ENCODE measurements around the gene DCAF10. TPM values are rescaled to one million over a fixed set of nuclear protein-coding genes. Genes with fewer than 3 reads are reported as not detected.

Gene DCAF10
- total RNA-seq, 1 experiment from 2014 or later = 5.7 TPM

- H3K36me3 Mint-ChIP-seq (ENCODE audit: insufficient read depth, unreplicated experiment) = peaks cover 15% of the 10 kb centered on the region
- no peaks in the 10 kb centered on the region for H3K27me3 Mint-ChIP-seq (ENCODE audit: unreplicated experiment)
- peak overlapping the region; percentile 75 for H3K4me3 Mint-ChIP-seq (ENCODE audit: low read depth, unreplicated experiment)
- H3K9me3 Mint-ChIP-seq (ENCODE audit: low read depth, unreplicated experiment) = no peaks in the 10 kb centered on the region
- TF ChIP-seq, protein P1, sequence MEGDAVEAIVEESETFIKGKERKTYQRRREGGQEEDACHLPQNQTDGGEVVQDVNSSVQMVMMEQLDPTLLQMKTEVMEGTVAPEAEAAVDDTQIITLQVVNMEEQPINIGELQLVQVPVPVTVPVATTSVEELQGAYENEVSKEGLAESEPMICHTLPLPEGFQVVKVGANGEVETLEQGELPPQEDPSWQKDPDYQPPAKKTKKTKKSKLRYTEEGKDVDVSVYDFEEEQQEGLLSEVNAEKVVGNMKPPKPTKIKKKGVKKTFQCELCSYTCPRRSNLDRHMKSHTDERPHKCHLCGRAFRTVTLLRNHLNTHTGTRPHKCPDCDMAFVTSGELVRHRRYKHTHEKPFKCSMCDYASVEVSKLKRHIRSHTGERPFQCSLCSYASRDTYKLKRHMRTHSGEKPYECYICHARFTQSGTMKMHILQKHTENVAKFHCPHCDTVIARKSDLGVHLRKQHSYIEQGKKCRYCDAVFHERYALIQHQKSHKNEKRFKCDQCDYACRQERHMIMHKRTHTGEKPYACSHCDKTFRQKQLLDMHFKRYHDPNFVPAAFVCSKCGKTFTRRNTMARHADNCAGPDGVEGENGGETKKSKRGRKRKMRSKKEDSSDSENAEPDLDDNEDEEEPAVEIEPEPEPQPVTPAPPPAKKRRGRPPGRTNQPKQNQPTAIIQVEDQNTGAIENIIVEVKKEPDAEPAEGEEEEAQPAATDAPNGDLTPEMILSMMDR (IDR thresholded peaks at IDR 0.05; ENCODE audit: unreplicated experiment) = no peak
- no peaks in the 10 kb centered on the region for H3K4me1 Mint-ChIP-seq (ENCODE audit: low read depth, unreplicated experiment)
- no peak overlapping the region for H3K27ac Mint-ChIP-seq (ENCODE audit: unreplicated experiment)
- intact Hi-C loops (cut with micrococcal nuclease; ENCODE audit: unreplicated experiment) = no loop called here
- DNase-seq = no peak
- CTCF ChIA-PET = interaction anchor here (0.7 kb wide), 1 partner anchor 186 kb away, joined by 3 read pairs; no protein-coding TSS in a partner anchor
- no TSS peak for BruUV-seq (replicated peaks)
Observed at GRCh38 chr9:37752642-37753488, 47.7 kb upstream of the DCAF10 start.

DNA sequence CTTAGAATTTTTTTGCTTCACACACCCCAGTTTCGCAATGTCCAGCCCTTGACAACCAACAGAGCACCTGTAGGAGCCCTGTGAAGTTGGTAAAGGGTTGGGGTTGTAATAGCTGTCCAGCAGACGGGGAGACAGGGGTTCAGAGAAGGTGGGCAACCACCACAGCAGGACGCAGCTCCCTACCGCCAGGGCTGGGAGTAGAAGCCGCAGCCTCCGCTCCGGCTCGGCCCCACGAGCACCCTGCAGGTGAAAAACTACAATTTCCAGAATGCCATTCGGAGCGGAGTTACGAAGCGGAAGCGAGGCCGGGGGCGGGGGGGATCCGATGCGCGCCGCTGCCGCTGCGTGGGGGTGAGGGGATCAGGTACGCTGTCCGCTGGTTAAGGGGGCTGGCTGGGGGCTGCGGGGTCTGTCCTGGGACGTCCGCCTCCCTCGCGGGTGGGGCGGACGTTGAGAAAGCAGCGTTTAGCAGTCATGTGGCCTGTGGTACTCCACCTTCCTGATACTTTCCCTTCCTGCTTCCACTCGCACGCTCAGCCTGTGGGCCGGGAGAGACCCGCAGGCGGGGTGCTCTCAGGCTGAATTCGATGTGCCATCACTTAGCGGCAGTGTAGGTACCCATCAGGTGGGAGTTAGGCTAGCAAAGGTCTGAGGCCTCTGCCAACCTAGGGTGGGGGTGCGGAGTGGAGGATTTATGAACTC lies 47.0 kb upstream of the DCAF10 start, which contains the start of gene TRMT10B:
TRMT10B (plus strand) TSS at position 317 of the 702 bp plus-strand sequence. CDS start 8,127 bp downstream, outside the sequence.
- CTCF ChIA-PET = interaction anchor here (0.7 kb wide), 1 partner anchor 185 kb away, joined by 3 read pairs; no protein-coding TSS in a partner anchor
- H3K4me3 Mint-ChIP-seq (ENCODE audit: low read depth, unreplicated experiment) = peak within 1 kb of the TSS; percentile 75
- intact Hi-C loops (cut with micrococcal nuclease; ENCODE audit: unreplicated experiment) = no loop called here
- DNase-seq = peak; percentile 35
- no peaks in the 10 kb centered on the region for H3K4me1 Mint-ChIP-seq (ENCODE audit: low read depth, unreplicated experiment)
- H3K27ac Mint-ChIP-seq (ENCODE audit: unreplicated experiment) = peak within 1 kb of the TSS; percentile 47
- BruUV-seq (replicated peaks) = TSS peak; percentile 79
- TF ChIP-seq, protein P1 (IDR thresholded peaks at IDR 0.05; ENCODE audit: unreplicated experiment) = no peak
- H3K27me3 Mint-ChIP-seq (ENCODE audit: unreplicated experiment) = no peaks in the 10 kb centered on the region
- peaks cover 15% of the 10 kb centered on the region for H3K36me3 Mint-ChIP-seq (ENCODE audit: insufficient read depth, unreplicated experiment)
- no peaks in the 10 kb centered on the region for H3K9me3 Mint-ChIP-seq (ENCODE audit: low read depth, unreplicated experiment)

DNA sequence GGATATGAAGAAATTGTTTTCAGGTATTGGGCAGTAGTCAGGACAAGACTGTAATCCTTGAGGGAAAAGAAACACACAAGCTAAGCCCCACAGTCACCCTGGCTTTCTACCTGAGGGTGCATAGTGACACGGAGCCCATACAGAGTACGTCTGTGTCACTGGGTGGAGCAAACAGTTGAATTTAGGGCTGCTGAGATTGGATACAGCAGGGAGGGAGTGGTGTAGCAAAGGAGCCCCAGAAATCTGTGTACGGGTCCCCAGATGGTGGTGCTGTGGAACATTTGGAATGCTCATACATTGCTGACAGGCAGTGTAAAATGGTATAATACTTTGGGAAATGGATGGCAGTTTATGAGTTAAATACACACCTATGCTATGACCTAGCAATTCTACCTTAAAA lies 41.9 kb upstream of the DCAF10 start:
- Mint-ChIP-seq H3K9me3 (ENCODE audit: low read depth, unreplicated experiment) (no peaks in the 10 kb centered on the region), H3K36me3 (ENCODE audit: insufficient read depth, unreplicated experiment) (peaks cover 5% of the 10 kb centered on the region), H3K4me1 (ENCODE audit: low read depth, unreplicated experiment) (no peaks in the 10 kb centered on the region), H3K27me3 (ENCODE audit: unreplicated experiment) (no peaks in the 10 kb centered on the region), H3K4me3 (ENCODE audit: low read depth, unreplicated experiment) (no peak overlapping the region), H3K27ac (ENCODE audit: unreplicated experiment) (no peak overlapping the region)
- CTCF ChIA-PET = no interaction called here
- no peak for DNase-seq
- intact Hi-C loops (cut with micrococcal nuclease; ENCODE audit: unreplicated experiment) = no loop called here
- BruUV-seq (replicated peaks) = no TSS peak
- TF ChIP-seq, protein P1 (IDR thresholded peaks at IDR 0.05; ENCODE audit: unreplicated experiment) = no peak

DNA sequence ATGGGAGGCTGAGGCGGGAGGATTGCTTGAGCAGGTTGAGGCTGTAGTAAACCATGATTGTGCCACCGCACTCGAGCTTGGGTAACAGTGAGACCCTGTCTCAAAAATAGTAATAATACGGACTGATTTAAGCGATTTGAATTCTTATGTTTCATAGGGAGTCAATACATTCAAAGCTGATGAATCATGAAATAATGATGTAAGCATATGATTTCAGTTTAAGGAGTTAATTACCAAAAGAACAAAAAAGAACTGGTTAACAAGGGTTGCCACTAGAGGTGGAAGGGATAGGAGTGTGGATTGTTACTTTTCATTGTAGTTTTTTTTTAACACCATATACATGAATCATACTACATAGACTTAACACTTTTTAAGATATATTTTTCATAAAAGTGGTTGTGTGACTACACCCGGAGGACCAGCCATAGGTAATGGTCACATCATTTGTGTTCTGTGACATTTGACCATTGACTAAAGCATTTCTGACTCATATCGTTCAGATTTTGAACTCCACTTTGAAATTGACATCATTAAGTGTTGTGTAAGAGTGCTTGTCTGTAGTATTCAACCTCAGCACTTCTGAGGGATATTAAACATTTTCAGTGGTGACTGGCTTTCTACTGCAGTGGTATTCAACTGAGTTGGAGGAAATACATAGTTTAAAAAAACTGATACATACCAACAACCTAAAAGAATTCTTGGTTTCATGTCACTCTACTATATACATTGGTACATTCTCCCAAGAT lies 40.0 kb upstream of the DCAF10 start:
- intact Hi-C loops (cut with micrococcal nuclease; ENCODE audit: unreplicated experiment) = no loop called here
- no peaks in the 10 kb centered on the region for H3K4me1 Mint-ChIP-seq (ENCODE audit: low read depth, unreplicated experiment)
- no peaks in the 10 kb centered on the region for H3K27me3 Mint-ChIP-seq (ENCODE audit: unreplicated experiment)
- CTCF ChIA-PET = no interaction called here
- TF ChIP-seq, protein P1 (IDR thresholded peaks at IDR 0.05; ENCODE audit: unreplicated experiment) = no peak
- BruUV-seq (replicated peaks) = no TSS peak
- H3K9me3 Mint-ChIP-seq (ENCODE audit: low read depth, unreplicated experiment) = no peaks in the 10 kb centered on the region
- no peak overlapping the region for H3K27ac Mint-ChIP-seq (ENCODE audit: unreplicated experiment)
- H3K36me3 Mint-ChIP-seq (ENCODE audit: insufficient read depth, unreplicated experiment) = no peaks in the 10 kb centered on the region
- DNase-seq = no peak
- H3K4me3 Mint-ChIP-seq (ENCODE audit: low read depth, unreplicated experiment) = no peak overlapping the region
